ENCODE data around the gene EIF2AK3.
"Not testable (repeated sequence)": the region's sequence is repeated elsewhere in the genome, so short reads cannot be mapped to it uniquely, and the experiment has no call there.

The EIF2AK3 gene

DNA sequence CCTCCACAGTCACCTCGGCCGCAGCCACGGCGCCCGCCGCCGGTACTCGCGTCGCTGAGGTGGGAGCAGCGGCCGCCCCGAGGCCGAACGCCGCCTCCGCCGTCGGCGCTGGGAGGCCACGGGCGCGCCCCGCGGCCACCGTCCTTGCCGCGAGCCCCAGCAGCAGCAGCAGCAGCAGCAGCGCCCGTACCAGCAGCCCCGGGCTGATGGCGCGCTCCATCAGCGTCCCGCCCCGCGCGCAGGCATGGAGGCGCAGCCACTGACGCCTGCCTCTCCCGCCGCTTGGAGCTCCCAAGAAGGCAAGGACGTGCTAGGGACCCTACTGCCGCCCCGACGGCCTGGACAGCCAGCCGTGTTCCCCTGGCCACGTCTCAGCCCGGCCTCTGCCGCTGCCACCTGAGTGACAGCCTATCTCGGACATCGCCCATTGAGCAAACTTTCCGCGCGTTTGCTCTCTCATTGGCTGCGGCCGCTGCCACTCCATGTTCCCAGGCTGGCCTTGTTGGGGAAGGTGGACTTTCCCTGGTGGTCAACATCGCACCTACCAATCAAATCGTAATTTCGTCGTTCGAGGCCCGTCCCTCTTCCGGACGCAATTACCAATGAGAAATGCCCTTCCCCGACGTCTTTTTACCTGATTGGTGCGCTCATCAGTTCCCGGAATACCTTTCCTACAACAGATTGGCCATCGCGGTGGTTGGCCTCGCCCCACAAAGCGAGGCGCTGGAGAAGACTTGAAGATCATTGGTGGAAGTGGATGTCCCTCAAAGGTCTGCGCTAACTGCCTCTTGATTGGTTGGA, at the start of gene EIF2AK3:
Gene EIF2AK3 (minus strand): TSS at position 410 of the 801 bp plus-strand sequence. CDS start 190 bp downstream, at position 220.
- DNase-seq (ENCODE audit: low read depth), result peak; percentile 100

DNA sequence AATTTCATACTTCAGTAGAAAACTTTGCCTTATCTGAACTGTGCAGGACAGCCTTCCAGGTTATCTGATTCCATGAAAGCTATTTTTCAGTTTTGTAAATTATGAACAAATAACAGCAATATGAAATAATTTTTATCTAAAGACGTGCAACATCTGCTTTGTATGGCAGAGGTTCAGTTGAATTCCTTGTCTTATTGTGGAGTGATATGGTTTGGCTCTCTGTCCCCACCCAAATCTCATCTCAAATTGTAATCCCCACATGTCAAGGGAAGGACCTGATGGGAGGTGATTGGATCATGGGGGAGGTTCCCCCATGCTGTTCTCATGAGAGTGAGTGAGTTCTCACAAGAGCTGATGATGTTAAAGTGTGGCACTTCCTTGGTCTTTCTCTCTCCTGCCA, 46.1 kb upstream of the EIF2AK3 start:
- DNase-seq (ENCODE audit: low read depth), result no peak

DNA sequence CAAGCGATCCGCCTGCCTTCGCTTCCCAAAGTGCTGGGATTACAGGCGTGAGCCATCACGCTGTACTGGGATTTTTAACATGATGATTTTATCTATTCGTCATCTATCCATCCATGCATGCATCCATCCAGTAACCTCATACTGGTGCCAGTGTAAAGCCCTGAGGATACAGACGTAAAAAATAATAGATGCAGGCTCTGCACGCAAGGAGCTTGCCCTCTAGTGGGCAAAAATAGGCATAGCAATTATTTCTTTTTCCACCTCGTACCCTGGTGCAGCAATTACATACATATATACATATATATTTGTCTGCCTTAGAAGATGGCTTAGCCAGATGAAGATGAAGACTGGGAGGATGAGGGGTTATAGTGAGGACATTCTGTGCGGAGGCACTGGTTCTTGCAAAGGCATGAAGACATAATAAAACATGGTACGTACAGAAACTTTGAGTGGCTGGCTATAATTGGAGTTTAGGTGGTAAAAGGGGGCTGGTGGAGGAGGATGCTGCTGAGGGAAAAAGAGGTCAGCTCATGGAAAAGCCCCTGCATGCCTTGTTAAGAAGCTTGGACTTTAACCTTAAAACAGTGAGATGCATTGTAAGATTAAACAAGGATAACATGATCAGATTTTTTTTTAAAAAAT, 44.6 kb upstream of the EIF2AK3 start:
- DNase-seq (ENCODE audit: low read depth), result no peak

DNA sequence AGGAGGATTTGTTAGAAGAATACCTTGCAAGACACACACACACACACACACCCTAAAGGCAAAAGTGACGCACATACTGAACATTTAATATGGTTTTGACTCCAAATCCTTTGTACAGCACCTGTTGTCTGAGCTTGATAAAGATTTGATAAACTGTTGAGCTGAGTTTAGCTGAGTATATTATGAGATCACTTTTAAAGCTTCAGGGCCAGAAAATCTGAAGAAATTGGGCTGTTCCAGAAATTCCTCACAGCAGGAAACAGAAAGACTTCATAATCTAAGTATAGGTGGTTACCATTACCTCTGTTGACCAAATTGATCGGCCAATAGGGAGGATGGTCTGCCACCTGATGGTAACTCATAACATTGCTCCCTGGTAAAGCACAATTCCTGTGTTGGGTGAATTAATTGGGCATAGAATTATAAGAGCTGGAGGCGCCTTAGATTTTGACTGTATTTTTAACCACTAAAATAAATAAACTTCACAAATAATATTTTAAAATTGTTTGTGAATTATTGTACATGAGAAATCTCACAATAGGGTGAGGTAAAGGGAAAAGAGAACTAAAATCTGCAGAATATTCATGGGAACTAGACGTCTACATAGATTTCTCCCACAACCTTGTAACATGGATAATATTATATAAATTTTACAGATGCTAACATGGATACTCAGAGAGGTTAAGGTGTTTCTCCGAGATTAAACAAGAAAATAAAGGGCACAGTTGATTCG, 42.4 kb upstream of the EIF2AK3 start:
- no peak for DNase-seq (ENCODE audit: low read depth)

DNA sequence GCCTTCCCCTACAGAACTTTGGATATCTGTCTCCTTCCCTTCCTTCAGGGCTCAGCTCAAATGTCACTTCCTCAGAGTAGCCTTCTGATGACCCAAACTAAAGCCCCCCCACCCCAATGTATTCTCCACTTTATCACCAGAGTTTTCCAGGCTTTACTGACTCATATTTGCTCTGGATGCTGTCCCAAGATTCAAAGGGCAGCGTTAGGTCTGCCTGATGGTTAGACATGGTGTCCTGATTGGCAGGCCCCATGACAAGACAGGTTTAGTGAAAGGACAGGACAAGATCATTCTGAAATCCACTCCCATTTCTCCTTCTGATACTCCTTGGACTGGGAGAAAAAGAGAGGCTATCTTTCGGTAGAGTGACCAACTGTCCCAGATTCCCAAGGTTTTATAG, 41.6 kb upstream of the EIF2AK3 start:
- no peak for DNase-seq (ENCODE audit: low read depth)

DNA sequence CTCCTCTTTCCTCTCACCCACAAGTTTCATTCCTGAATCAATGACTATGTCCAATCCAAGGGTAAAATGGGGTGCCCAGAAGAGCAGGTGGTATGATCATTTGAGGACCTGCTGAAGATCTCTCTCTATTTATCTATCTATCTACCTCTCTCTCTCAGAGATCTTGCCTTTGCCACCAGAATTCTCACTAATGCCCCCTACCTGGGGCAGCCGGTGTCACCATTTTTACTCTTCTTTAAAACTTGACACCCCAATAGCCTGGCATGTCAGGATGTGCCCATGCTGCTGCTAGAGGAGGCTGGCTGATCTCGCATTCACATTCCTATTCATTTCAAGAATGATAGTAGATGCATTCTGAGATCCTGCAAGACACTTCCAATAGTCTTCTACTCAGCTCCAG, 40.0 kb upstream of the EIF2AK3 start:
- DNase-seq (ENCODE audit: low read depth), result no peak

DNA sequence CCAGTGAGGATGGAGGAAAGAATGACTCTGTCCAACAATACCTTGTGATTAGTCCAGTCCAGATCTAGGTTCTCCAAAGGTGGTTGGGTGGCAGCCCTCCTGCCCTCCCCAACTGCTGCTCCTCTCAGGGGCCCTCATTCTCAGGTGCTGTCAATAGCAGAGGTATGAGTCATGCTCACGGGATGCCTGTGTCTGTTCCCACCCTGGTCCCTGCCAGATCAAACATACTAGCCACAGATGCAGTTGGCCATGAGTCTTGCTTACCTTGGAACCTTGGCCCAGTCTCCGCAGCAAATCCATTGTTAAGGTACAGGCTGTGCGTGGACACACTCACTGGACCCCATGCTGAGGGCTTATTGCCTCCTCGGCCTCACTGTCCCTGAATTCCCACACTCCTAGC, 39.3 kb upstream of the EIF2AK3 start:
- DNase-seq (ENCODE audit: low read depth), result no peak

DNA sequence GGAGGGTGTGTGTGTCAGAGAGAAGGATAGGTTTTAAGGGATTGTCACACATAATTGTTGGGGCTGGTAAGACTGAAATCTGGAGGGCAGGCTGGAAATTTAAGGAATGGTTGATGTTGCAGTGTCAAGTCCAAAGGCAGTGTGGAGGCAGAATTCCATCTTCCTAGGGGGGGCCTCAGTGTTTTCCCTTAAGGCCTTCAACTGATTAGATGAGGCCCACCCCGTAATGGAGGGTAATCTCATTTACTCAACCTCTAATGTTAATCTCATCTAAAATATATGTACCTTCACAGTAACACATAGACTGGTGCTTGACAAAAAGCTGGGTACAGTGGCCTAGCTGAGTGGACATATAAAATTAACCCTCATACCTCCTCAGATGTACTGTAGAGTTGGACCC, 33.4 kb upstream of the EIF2AK3 start:
- DNase-seq (ENCODE audit: low read depth), result no peak

DNA sequence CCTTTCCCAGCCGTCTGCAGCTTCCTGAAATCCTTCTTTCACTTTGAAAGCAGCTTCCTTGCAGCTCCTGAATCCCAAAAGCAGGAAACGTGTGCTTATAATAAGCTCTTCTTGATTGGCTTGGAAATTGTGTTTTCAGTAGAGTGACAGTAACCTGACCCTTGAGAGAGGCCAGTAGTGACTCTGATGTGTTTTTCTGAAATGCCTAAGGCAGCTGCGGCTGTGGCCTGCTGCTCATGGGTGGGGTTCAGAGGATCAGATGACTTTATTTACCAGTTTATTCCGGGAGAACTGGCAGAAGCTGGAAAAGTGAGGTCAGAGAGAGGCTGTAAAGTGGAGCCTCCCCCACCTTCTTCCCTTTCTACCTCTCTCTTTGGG, 32.3 kb upstream of the EIF2AK3 start:
- peak; percentile 73 for DNase-seq (ENCODE audit: low read depth)

DNA sequence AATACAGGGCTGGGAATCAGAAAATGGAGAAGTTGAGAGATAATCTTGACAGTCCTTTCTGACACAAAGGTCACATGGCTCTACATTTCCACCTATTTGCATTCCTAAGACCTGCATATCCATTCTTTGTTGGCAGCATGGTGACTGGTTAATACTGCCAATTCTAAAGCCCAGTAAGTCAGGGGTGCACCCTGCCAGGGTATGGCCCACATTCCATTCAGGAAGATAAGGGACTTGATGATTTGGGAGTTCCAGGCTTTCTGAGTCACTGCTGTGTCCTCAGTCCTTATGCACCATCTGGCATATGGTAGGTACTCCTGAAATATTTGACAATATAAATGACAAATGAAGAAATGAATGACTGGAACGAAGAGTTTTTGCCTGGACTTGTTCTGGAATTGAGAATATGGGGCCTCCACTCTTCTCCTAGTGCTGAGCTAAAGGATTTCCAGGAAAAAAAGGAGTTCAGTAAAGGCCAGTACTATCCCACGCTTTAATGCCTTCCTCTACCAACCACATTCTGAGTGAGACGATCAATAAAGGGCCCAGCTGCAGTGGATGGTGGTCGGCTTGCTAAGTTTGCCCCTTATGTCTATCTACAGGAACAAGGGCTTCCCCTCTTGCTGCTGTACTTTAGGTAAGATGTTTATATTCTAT, 31.7 kb upstream of the EIF2AK3 start:
- no peak for DNase-seq (ENCODE audit: low read depth)

DNA sequence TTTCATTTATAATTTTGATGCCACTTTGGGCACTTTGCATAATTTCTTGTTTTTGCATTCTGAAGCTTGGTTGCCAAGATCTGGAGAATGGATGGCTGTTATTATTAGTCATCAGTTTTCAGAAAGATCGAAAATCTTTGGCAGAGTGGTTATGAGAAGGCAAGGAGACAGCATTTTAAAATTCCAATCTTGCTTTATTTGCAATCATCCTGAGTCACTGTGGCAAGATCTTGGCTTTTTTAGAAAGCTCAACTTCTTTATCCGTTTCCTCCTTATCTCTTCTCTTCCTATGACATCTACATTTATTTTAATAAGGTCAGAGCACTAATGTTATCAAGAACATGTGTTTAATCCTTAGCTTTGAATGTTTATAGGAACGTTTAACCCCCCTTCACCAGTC, 31.1 kb upstream of the EIF2AK3 start:
- DNase-seq (ENCODE audit: low read depth), result peak; percentile 77

DNA sequence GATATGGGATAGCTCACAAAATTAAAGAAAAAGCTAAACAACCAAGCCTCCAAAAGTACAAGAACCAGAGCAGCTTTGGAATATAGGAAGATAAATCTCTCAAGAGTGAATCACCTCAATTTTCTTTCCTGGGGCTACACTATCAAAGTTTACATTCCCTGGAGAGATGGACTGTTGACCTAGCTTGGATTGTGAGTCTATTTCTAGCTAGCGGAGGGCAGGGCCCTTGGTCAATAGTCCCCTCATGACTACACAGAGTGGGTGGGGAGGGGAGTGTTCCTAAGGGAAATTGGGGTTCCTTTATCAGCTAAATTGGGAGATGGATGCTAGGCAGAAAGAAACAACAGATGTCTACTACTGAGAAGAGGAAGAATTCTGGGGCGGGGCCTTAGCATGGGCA, 29.9 kb upstream of the EIF2AK3 start:
- no peak for DNase-seq (ENCODE audit: low read depth)

DNA sequence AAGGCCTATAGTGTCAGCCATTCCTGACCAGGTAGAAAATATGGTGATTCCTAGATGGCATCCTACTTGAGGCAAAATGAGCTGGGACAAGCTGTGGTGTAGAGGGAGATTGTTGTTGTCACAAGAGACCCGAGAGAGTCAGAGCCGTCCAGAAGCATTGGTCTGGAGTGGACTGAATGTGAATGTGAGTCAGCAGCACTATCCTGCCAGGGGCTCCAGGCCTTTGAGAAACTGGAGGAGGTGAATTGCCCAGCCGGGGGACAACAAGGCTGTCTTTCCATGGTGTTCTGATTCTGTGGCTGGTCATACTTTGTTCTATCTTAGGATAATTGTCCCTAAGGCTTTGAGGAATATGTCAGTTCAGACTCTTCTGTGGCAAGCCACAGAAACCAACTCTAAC, 29.4 kb upstream of the EIF2AK3 start:
- DNase-seq (ENCODE audit: low read depth), result peak; percentile 68

DNA sequence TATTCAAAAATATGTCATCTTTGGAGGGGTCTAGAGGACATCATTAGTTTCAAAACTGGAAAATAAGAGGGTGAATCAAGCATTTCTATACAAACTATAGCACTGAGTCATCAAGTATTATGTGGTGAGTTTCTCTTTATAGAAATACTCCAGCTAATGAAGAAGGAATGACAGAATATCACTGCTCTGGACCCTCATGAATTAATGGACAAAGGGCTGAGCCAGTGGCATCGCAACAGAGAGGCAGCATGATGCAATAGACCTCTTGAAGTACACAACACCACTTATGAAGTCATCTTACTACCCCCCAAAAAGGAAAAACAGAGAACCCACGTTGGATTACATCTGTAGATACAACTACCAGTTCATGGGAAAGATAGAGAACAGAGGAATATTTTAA, 27.4 kb upstream of the EIF2AK3 start:
- no peak for DNase-seq (ENCODE audit: low read depth)

DNA sequence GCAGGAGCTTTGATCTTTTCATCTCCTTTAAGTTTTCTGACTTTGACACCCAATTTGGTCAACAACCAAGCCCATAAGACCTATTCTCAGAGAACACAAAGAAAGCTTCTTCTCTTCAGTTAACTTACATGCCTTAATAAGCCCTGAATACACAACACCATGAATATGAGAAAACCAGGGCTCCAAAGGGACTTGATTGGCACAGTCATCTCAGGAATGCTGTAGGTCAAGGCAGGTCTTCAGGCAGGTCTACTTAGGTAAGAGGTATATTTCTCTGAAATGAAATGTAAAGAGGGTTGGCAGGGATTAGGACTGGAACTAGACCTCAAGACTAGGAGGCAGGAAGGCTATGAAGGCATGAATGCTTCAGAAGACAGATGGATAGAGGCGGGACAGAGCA, 24.4 kb upstream of the EIF2AK3 start:
- no peak for DNase-seq (ENCODE audit: low read depth)

DNA sequence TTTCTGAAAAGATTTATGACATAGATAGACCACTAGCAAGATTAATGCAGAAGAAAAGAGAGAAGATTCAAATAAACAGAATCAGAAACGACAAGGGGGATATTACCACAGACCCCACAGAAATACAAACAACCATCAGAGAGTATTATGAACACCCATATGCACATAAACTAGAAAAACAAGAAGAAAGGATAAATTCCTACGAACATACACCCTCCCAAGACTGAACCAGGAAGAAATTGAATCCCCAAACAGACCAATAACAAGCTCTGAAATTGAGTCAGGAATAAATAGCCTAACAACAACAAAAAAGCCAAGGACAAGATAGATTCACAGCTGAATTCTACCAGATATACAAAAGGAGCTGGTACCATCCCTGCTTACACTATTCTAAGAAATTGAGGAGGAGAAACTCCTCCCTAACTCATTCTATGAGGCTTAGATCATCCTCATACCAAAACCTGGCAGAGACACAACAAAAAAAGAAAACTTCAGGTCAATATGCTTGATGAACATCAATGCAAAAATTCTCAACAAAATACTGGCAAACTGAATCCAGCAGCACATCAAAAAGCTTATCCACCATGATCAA, 18.1 kb upstream of the EIF2AK3 start:
- not testable (repeated sequence) for DNase-seq (ENCODE audit: low read depth)

DNA sequence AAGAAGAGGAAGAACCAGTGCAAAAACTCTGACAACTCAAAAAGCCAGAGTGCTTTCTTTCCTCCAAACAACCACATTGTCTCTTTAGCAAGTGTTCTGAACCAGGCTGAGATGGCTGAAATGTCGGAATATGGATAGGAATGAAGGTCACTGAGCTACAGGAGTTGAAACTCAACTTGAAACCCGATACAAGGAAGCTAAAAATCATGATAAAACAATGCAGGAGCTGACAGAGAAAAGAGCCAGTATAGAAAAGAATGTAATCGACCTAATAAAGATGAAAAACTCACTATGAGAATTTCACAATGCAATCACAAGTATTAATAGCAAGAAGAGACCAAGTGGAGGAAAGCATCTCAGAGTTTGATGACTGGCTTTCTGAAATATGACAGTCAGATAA, 15.0 kb upstream of the EIF2AK3 start:
- no peak for DNase-seq (ENCODE audit: low read depth)

DNA sequence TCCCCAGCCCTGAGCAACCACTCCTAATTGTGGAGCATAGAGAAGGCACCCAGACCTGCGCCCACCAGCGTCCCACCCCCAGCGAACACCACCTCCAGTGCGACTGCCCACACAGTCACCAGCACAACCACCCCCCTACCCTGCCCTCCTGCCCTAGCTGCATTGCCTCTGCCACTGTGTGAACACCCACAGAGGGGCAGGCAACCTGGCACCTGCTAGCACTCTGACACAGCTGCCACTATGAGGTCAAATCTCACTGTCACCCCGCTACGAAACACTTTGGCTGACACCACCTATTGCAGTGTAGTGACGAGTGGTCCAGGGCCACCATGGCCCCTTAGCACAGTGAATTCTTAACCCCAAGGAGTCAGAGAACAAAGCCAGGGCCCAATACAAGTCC, 14.1 kb upstream of the EIF2AK3 start:
- DNase-seq (ENCODE audit: low read depth), result no peak

DNA sequence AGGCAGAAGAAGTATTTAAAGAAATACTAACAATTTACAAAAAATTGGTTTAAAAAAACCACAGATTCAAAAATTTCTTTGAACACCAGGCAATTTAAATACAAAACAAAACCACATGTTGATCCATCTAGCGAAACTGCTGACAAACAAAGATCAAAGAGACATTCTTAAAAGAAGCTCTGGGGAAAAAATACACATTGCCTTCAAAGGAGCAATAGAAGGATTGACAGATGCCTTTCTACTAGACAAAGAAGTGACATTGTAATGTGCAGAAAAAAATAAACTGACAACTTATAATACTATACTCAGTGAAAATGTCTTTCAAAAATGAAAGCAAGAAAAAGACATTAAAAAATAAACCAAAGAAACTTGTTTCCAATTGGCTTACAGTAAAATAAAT, 12.6 kb upstream of the EIF2AK3 start:
- no peak for DNase-seq (ENCODE audit: low read depth)

DNA sequence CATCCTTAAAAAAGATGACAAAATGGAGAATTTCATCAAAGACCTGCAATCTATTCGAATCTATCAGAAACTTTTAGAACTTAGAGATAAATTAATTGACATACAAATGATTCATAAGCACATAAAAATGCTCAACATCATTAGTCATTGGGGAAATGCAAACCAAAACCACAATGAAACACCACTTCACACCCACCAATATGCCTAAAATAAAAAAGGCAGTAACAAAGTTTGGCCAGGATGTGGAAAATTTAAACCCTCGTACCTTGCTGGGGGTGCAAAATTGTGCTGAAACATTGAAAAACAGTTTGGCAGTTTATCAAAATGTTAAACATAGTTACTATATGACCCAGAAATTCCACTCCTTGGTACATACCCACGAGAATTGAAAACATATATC, 11.5 kb upstream of the EIF2AK3 start:
- DNase-seq (ENCODE audit: low read depth), result peak; percentile 24

DNA sequence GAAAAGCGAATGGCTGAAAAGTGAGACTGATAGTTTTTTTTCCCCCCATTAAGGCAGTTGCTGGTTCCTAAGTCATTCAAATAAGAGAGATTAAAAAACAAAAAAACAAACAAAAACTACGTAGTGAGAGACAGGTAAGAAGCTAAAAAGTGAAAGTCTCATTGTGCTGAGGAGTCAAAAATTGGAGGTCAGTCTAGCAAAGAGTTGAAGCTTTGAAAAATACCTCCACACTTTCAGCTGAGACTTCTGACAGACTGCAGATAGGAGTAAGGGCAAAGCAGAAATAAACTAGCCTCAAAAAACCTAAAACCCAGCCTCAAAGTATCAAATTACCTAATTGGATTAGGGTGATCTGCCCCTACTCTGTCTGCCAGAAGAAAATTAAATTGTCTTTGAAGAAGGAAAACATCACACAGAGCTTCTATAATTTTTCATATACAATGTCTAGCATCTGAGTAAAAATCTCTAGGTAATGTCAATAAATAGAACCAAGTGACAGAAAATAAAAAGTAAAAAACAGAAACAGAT, 10.9 kb upstream of the EIF2AK3 start:
- DNase-seq (ENCODE audit: low read depth), result no peak

DNA sequence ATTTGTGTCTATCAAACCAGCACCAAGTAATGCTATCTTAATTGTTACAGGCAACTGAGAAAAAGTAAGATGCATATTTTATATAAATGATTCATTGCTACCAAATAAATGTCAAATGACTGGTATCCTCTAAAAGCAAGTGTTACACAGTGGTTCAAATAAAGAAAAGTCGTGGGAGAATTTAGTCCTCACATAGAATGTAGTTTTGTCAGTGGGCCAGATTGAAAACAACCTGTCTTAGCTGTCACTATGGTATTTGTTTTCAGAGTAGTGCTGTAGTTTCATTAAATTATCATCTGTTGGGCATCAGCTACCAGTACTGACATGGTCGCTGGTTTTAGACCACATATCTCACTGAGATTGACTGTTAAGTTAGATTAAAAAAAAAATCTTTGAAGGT, 10.2 kb upstream of the EIF2AK3 start:
- no peak for DNase-seq (ENCODE audit: low read depth)

All from stromal cell of bone marrow (primary cell).